GM18508 (cell line): ENCODE measurements around the gene LYPD5.
"Not testable (repeated sequence)": the region's sequence is repeated elsewhere in the genome, so short reads cannot be mapped to it uniquely, and the experiment has no call there.

ENCODE experiments used
- ATAC-seq: cut with Tn5 transposase; IDR thresholded peaks from one replicate; pipeline ENCODE4 v1.9.1; 2021; ENCODE audit warnings: moderate number of reproducible peaks; ENCODE audit not compliant: insufficient read depth, unreplicated experiment

LYPD5 gene

GRCh38 chr19:43807651-43808050 lies 5.4 kb upstream of the LYPD5 start:
- ATAC-seq = no peak

GRCh38 chr19:43806848-43807247 lies 4.6 kb upstream of the LYPD5 start:
- no peak for ATAC-seq

- not testable (repeated sequence) for ATAC-seq
Observed at GRCh38 chr19:43806401-43806800, 4.2 kb upstream of the LYPD5 start.

GRCh38 chr19:43804432-43804831 lies 2.2 kb upstream of the LYPD5 start:
- ATAC-seq = no peak

GRCh38 chr19:43799502-43800142 lies 2.6 kb downstream of the LYPD5 start:
- no peak for ATAC-seq

- ATAC-seq = no peak
Observed at GRCh38 chr19:43798546-43799409, 3.5 kb downstream of the LYPD5 start.

GRCh38 chr19:43798026-43798545 lies 4.2 kb downstream of the LYPD5 start:
- no peak for ATAC-seq

GRCh38 chr19:43797556-43797955 lies 4.7 kb downstream of the LYPD5 start:
- ATAC-seq = no peak

- ATAC-seq = no peak
Observed at GRCh38 chr19:43797118-43797517, 5.1 kb downstream of the LYPD5 start.

GRCh38 chr19:43790587-43790986 lies 11.7 kb downstream of the LYPD5 start:
- no peak for ATAC-seq

GRCh38 chr19:43789029-43789428 lies 13.2 kb downstream of the LYPD5 start:
- ATAC-seq = no peak

- ATAC-seq = no peak
Observed at GRCh38 chr19:43786665-43787064, 15.6 kb downstream of the LYPD5 start.

- ATAC-seq = no peak
Observed at GRCh38 chr19:43784981-43785808, 17.1 kb downstream of the LYPD5 start.

- ATAC-seq = no peak
Observed at GRCh38 chr19:43784241-43784980, 17.8 kb downstream of the LYPD5 start.

- no peak for ATAC-seq
Observed at GRCh38 chr19:43783636-43784035, 18.6 kb downstream of the LYPD5 start.

GRCh38 chr19:43782689-43783231 lies 19.5 kb downstream of the LYPD5 start:
- ATAC-seq = no peak

GRCh38 chr19:43782311-43782660 lies 20.0 kb downstream of the LYPD5 start:
- no peak for ATAC-seq

GRCh38 chr19:43781630-43782310 lies 20.5 kb downstream of the LYPD5 start:
- ATAC-seq = no peak
